Neuronal stem cell (in vitro differentiated cells): ENCODE data around the gene SCEL.
A peak's percentile ranks its signal among the peaks of the same experiment; 100 is the strongest.
"Not testable (repeated sequence)": the region's sequence is repeated elsewhere in the genome, so short reads cannot be mapped to it uniquely, and the experiment has no call there.

Experiments
- DNase-seq: peaks from one replicate; pipeline ENCODE4 v3.0.0-alpha.2; 2013; ENCODE audit warnings: low spot score
- H2AFZ ChIP-seq: one replicate; pipeline ENCODE4 v1.6.1; 2013; ENCODE audit warnings: mild to moderate bottlenecking, low read length, inconsistent platforms
- H2AK5ac ChIP-seq: 2 replicates; pipeline ENCODE4 v1.6.1; 2013; ENCODE audit warnings: low read depth, mild to moderate bottlenecking, inconsistent platforms, low read length, moderate library complexity, mixed read lengths
- H2BK120ac ChIP-seq: 2 replicates; pipeline ENCODE4 v1.6.1; 2013; ENCODE audit warnings: low read depth, mild to moderate bottlenecking, inconsistent platforms, low read length, moderate library complexity, mixed read lengths
- H2BK12ac ChIP-seq: one replicate; pipeline ENCODE4 v1.6.1; 2013; ENCODE audit warnings: low read length, inconsistent platforms
- H2BK15ac ChIP-seq: 2 replicates; pipeline ENCODE4 v1.6.1; 2013; ENCODE audit warnings: mild to moderate bottlenecking, low read length, inconsistent platforms, mixed read lengths
- H2BK5ac ChIP-seq: one replicate; pipeline ENCODE4 v1.6.1; 2013; ENCODE audit warnings: inconsistent platforms, mild to moderate bottlenecking, low read length, moderate library complexity
- H3K14ac ChIP-seq: one replicate; pipeline ENCODE4 v1.6.1; 2013; ENCODE audit warnings: low read length, inconsistent platforms
- H3K18ac ChIP-seq: 2 replicates; pipeline ENCODE4 v1.6.1; 2013; ENCODE audit warnings: low read length, inconsistent platforms
- H3K23ac ChIP-seq: 2 replicates; pipeline ENCODE4 v1.6.1; 2013; ENCODE audit warnings: low read depth, mild to moderate bottlenecking, mixed read lengths, low read length, inconsistent platforms; ENCODE audit not compliant: poor library complexity
- H3K27ac ChIP-seq: replicated peaks from 3 replicates; pipeline ENCODE4 v1.5.1; 2013; ENCODE audit warnings: low read length, inconsistent platforms
- H3K27me3 ChIP-seq, 3 experiments: 2 replicates each; pipeline ENCODE4 v1.6.1; 2013; ENCODE audit warnings: low read length in 3 of 3, mild to moderate bottlenecking in 2 of 3, inconsistent platforms in 1 of 3, low read depth in 1 of 3, mixed read lengths in 1 of 3, moderate library complexity in 1 of 3; ENCODE audit not compliant: control insufficient read depth in 3 of 3, insufficient read depth in 3 of 3
- H3K36me3 ChIP-seq, 2 donors: replicated peaks in 1 of 2; 2 replicates each; pipeline ENCODE4 v1.6.1; 2013; ENCODE audit warnings: low read length in 2 of 2; ENCODE audit not compliant: control insufficient read depth in 2 of 2, insufficient read depth in 2 of 2
- H3K4ac ChIP-seq: 2 replicates; pipeline ENCODE4 v1.6.1; 2013; ENCODE audit warnings: inconsistent platforms, mild to moderate bottlenecking, low read length, moderate library complexity
- H3K4me1 ChIP-seq, 2 donors: 1 replicate in 1 of 2; 2 replicates in 1 of 2; pipeline ENCODE4 v1.6.1; 2013; ENCODE audit warnings: low read length in 2 of 2, low read depth in 1 of 2; ENCODE audit not compliant: control insufficient read depth in 2 of 2, insufficient read depth in 1 of 2
- H3K4me2 ChIP-seq: one replicate; pipeline ENCODE4 v1.6.1; 2013; ENCODE audit warnings: mild to moderate bottlenecking, low read length, inconsistent platforms; ENCODE audit not compliant: insufficient read depth, poor library complexity, severe bottlenecking
- H3K4me3 ChIP-seq, 2 donors: 2 replicates each; pipeline ENCODE4 v1.5.1; 2013; ENCODE audit warnings: low read length in 2 of 2, mild to moderate bottlenecking in 2 of 2, inconsistent platforms in 1 of 2, moderate library complexity in 1 of 2
- H3K79me1 ChIP-seq: one replicate; pipeline ENCODE4 v1.6.1; 2013; ENCODE audit warnings: low read depth, mild to moderate bottlenecking, inconsistent platforms, low read length, moderate library complexity
- H3K9ac ChIP-seq: one replicate; pipeline ENCODE4 v1.6.1; 2013; ENCODE audit warnings: mild to moderate bottlenecking, low read depth, low read length, inconsistent platforms; ENCODE audit not compliant: poor library complexity
- H3K9me3 ChIP-seq, 2 donors: replicated peaks in 1 of 2; 2 replicates each; pipeline versions ENCODE3 to v1.6.1; 2013; ENCODE audit warnings: low read length in 2 of 2, mild to moderate bottlenecking in 2 of 2, inconsistent platforms in 1 of 2, low read depth in 1 of 2, mixed read lengths in 1 of 2, moderate library complexity in 1 of 2; ENCODE audit not compliant: control insufficient read depth in 2 of 2, insufficient read depth in 1 of 2
- H4K8ac ChIP-seq: one replicate; pipeline ENCODE4 v1.6.1; 2013; ENCODE audit warnings: low read depth, mild to moderate bottlenecking, inconsistent platforms, low read length, moderate library complexity
- H4K91ac ChIP-seq: one replicate; pipeline ENCODE4 v1.6.1; 2013; ENCODE audit warnings: low read length, low read depth, mild to moderate bottlenecking, inconsistent platforms; ENCODE audit not compliant: poor library complexity
- WGBS, 2 donors: extraction: QIAGEN DNeasy Blood & Tissue Kit; methylation state at CpG; one replicate each; pipeline ENCODE4 v1.1.7; 2013; ENCODE audit warnings: missing lambda C conversion rate in 2 of 2, mixed read lengths in 1 of 2; ENCODE audit not compliant: insufficient read length in 2 of 2, insufficient replicate concordance in 1 of 2; ENCODE audit errors: extremely low coverage in 2 of 2; 5-methylcytosine and 5-hydroxymethylcytosine counted together

SCEL gene

GRCh38 chr13:77660841-77661250, 125.3 kb downstream of the SCEL start:
- no peak overlapping the region for H3K14ac ChIP-seq
- no peak overlapping the region for H3K9ac ChIP-seq
- H3K18ac ChIP-seq = no peak overlapping the region
- no peak overlapping the region for H2AK5ac ChIP-seq
- H3K4me2 ChIP-seq = no peak overlapping the region
- no peak overlapping the region for H2AFZ ChIP-seq
- H3K27me3 ChIP-seq = no peaks in the 10 kb centered on the region
- H3K4me3 ChIP-seq = no peak overlapping the region
- no peak overlapping the region for H3K27ac ChIP-seq
- H2BK12ac ChIP-seq = no peak overlapping the region
- H2BK15ac ChIP-seq = no peak overlapping the region
- no peaks in the 10 kb centered on the region for H3K36me3 ChIP-seq
- H2BK5ac ChIP-seq = no peak overlapping the region
- DNase-seq = no peak
- H3K9me3 ChIP-seq = no peaks in the 10 kb centered on the region
- H3K79me1 ChIP-seq = no peaks in the 10 kb centered on the region
- no CpG with 5 or more reads among the region's 15 CpGs for WGBS, 2 donors
- no peak overlapping the region for H4K8ac ChIP-seq
- H4K91ac ChIP-seq = no peak overlapping the region
- no peaks in the 10 kb centered on the region for H3K4me1 ChIP-seq
- no peak overlapping the region for H2BK120ac ChIP-seq
- no peak overlapping the region for H3K23ac ChIP-seq
- no peak overlapping the region for H3K4ac ChIP-seq

- not testable (repeated sequence) for H3K9ac ChIP-seq, H2BK120ac ChIP-seq, H3K4me3 ChIP-seq, H2AFZ ChIP-seq, H3K23ac ChIP-seq, H3K36me3 ChIP-seq, H3K18ac ChIP-seq, H3K27me3 ChIP-seq, H3K14ac ChIP-seq, H3K27ac ChIP-seq, H3K4me2 ChIP-seq, DNase-seq, H4K8ac ChIP-seq, H3K4me1 ChIP-seq, H2BK5ac ChIP-seq, H2BK12ac ChIP-seq, H3K9me3 ChIP-seq, H4K91ac ChIP-seq, H2AK5ac ChIP-seq, H3K4ac ChIP-seq, H3K79me1 ChIP-seq, H2BK15ac ChIP-seq
- WGBS, 2 donors = no CpG with 5 or more reads among the region's 16 CpGs
Observed at GRCh38 chr13:77662301-77662700, 126.8 kb downstream of the SCEL start.

- not testable (repeated sequence) for H2BK12ac ChIP-seq, H3K36me3 ChIP-seq, H2BK5ac ChIP-seq, H3K79me1 ChIP-seq, H2AFZ ChIP-seq, H2AK5ac ChIP-seq, H3K14ac ChIP-seq, H4K8ac ChIP-seq, H3K9ac ChIP-seq, H3K27ac ChIP-seq, H3K4me2 ChIP-seq, DNase-seq, H3K9me3 ChIP-seq, H3K4ac ChIP-seq, H3K23ac ChIP-seq, H3K18ac ChIP-seq, H4K91ac ChIP-seq, H2BK120ac ChIP-seq, H3K4me3 ChIP-seq, H3K4me1 ChIP-seq, H3K27me3 ChIP-seq, H2BK15ac ChIP-seq
- no CpG with 5 or more reads among the region's 15 CpGs for WGBS, 2 donors
Observed at GRCh38 chr13:77662831-77663230, 127.3 kb downstream of the SCEL start.

- H3K4ac ChIP-seq = no peak overlapping the region
- no peak overlapping the region for H3K4me2 ChIP-seq
- no peak overlapping the region for H3K9ac ChIP-seq
- H2BK120ac ChIP-seq = no peak overlapping the region
- no peaks in the 10 kb centered on the region for H3K27me3 ChIP-seq
- peaks cover 0 to 6% of the 10 kb centered on the region in 2 donors for H3K4me1 ChIP-seq
- no peaks in the 10 kb centered on the region for H3K79me1 ChIP-seq
- peak overlapping the region; percentile 1 for H2AFZ ChIP-seq
- H2AK5ac ChIP-seq = no peak overlapping the region
- no peak overlapping the region for H3K4me3 ChIP-seq
- H3K18ac ChIP-seq = no peak overlapping the region
- H2BK15ac ChIP-seq = no peak overlapping the region
- H3K27ac ChIP-seq = no peak overlapping the region
- no peak overlapping the region for H4K91ac ChIP-seq
- H2BK12ac ChIP-seq = no peak overlapping the region
- H2BK5ac ChIP-seq = no peak overlapping the region
- H3K23ac ChIP-seq = no peak overlapping the region
- DNase-seq = no peak
- no peaks in the 10 kb centered on the region for H3K9me3 ChIP-seq
- no peak overlapping the region for H3K14ac ChIP-seq
- H3K36me3 ChIP-seq = no peaks in the 10 kb centered on the region
- no peak overlapping the region for H4K8ac ChIP-seq
Observed at GRCh38 chr13:77674852-77675251, 139.3 kb downstream of the SCEL start.
